Mucosa of descending colon (tissue), 3 donors: ENCODE data around the gene UNC119B. TPM values are rescaled to one million over a fixed set of nuclear protein-coding genes. Genes with fewer than 3 reads are reported as not detected.
A peak's percentile ranks its signal among the peaks of the same experiment; 100 is the strongest.

Experiments used
- ATAC-seq: fragments of 200-7000 bp; cut with Tn5 transposase; one replicate; pipeline ENCODE4 v1.9.1; 2020; ENCODE audit warnings: mild to moderate bottlenecking, moderate library complexity
- DNase-seq, 3 donors: peaks; one replicate each; pipeline ENCODE4 v3.0.0-alpha.2; 2020
- H3K36me3 ChIP-seq: fragments of 200-600 bp; one replicate; pipeline ENCODE4 v1.8.0; 2021; ENCODE audit warnings: low read depth, mild to moderate bottlenecking
- H3K4me1 ChIP-seq: fragments of 200-600 bp; one replicate; pipeline ENCODE4 v1.8.0; 2021; ENCODE audit warnings: low read depth, mild to moderate bottlenecking
- H3K4me3 ChIP-seq: fragments of 200-600 bp; one replicate; pipeline ENCODE4 v1.8.0; 2021; ENCODE audit warnings: mild to moderate bottlenecking
- H3K9me3 ChIP-seq: fragments of 200-600 bp; one replicate; pipeline ENCODE4 v1.8.0; 2021; ENCODE audit warnings: mild to moderate bottlenecking
- intact Hi-C, 2 donors: fragments of 100-400 bp; cut with DNase I in 1 of 2; cut with micrococcal nuclease in 1 of 2; formaldehyde crosslinking; loops; one replicate each; pipeline versions ENCODE4 v1.11.0 to v1.11.1; 2022; cut with DNase I, micrococcal nuclease
- total RNA-seq, 3 donors: library from RNA; stranded (reverse); fragmentation: NEBNext Ultra II Directional in 2 of 3; extraction: Animal tissue kit (Norgen Biotek cat#: 25700) in 2 of 3; gene quantifications; one replicate each; pipeline versions ENCODE4 v1.2.1 to v1.2.4, GENCODE V29; 2021 to 2023
- TF ChIP-seq, protein P1 (sequence below): fragments of 200-600 bp; IDR thresholded peaks from one replicate; pipeline ENCODE4 v1.8.0; 2022; ENCODE audit warnings: antibody characterized with exemption, mild to moderate bottlenecking
- donor health status: DM: no; HTN: no; CAD: no; lungs with moderate emphysema.
- donor health status: DM: no; HTN: no; CAD: no.
- donor health status: DM: no; HTN: yes; CAD: no.

The UNC119B gene
- total RNA-seq, 3 donors from 2014 or later, result 20.5 to 26.7 (median 23.3) TPM

DNA sequence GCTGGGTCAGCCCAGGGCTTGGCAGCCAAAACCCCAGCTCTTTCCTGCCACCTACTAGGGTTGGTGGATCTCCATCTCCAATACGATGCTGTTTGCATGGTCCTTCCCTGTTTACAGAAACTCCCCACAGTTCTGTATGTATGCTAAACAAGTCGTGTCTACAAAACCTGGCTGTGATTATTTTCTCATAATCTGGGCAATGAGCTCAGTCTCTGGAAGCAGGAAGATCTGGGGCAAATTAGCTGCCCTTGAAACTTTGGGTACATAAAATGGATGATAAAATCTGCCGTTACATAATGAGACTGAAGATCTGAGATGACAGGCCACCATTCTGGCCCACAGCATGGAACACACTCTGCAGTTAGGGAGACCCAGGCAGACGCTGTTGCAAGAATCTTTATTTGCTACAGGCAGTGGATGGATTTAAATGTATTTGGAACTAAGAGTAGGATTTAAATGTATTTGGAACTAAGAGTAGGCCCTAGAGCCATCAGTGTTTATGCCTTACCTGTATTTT, 47.0 kb downstream of the UNC119B start:
- Histone ChIP-seq H3K9me3 (peaks cover 4% of the 10 kb centered on the region), H3K4me1 (peaks cover 19% of the 10 kb centered on the region), H3K4me3 (no peak overlapping the region), H3K36me3 (no peaks in the 10 kb centered on the region)
- intact Hi-C loops, result no loop called here
- DNase-seq, result no peak
- TF ChIP-seq, protein P1, sequence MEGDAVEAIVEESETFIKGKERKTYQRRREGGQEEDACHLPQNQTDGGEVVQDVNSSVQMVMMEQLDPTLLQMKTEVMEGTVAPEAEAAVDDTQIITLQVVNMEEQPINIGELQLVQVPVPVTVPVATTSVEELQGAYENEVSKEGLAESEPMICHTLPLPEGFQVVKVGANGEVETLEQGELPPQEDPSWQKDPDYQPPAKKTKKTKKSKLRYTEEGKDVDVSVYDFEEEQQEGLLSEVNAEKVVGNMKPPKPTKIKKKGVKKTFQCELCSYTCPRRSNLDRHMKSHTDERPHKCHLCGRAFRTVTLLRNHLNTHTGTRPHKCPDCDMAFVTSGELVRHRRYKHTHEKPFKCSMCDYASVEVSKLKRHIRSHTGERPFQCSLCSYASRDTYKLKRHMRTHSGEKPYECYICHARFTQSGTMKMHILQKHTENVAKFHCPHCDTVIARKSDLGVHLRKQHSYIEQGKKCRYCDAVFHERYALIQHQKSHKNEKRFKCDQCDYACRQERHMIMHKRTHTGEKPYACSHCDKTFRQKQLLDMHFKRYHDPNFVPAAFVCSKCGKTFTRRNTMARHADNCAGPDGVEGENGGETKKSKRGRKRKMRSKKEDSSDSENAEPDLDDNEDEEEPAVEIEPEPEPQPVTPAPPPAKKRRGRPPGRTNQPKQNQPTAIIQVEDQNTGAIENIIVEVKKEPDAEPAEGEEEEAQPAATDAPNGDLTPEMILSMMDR, result no peak
- ATAC-seq, result peak; percentile 46

DNA sequence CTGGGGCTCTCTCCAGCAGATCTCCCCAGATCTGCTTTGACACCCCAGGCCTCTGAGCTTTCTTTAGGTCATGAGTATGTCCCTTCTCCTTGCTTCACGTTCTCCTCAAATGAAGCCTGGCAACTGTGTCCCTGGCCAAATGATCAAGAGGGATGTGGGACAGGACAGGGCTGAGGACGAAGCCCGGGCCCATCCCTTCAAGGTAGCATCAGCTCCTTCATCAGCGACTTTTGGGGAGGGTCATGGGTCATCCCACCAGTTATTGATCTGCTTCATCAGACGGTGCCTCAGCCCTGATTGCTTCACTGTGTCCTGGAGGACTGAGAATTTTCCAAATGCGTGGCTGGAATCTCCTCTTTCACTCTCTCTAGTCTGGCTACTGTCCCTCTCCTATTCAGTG, 47.7 kb downstream of the UNC119B start:
- H3K36me3 ChIP-seq, result no peaks in the 10 kb centered on the region
- no peak overlapping the region for H3K4me3 ChIP-seq
- ATAC-seq, result no peak
- H3K9me3 ChIP-seq, result peaks cover 4% of the 10 kb centered on the region
- intact Hi-C loops, result no loop called here
- TF ChIP-seq, protein P1, result no peak
- no peak for DNase-seq
- peaks cover 19% of the 10 kb centered on the region for H3K4me1 ChIP-seq

DNA sequence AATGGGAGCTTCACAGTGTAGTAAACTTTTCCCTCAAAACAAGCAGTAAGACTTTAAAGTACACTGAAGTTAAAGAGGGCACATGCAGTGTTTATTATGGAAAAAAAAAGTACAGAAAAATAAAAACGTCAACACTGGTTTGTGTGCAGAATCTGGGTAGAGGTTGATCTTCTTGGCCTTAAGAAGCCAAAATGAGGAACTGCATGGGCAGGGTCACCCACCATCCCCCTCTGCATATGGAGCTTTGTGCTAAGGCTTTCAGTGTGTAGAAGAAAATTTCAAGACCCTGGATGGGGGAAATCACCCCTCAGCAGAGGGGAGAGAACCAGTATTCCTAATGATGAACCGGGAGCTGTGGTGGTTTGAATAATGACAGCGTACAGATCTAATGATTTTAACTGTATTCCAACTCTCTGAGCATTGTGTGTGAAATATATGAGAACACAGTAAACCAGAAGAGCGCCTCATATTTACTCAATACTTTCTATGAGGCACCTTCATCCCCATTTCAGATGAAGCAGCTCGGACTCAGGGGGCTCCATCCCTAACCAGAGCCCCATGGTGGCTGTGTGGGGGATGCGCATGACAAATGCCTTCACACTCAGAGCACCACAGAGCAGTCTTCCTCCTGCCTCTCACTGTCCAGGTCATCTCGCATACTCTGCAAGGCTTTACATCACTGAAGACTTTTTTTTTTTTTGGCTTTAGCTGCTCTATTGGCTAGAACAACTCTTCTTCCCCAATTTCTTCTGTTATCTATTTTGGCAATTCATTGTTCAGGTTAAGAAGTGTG, 48.7 kb downstream of the UNC119B start:
- DNase-seq, result no peak
- intact Hi-C loops, result no loop called here
- TF ChIP-seq, protein P1, result no peak
- H3K9me3 ChIP-seq, result peaks cover 4% of the 10 kb centered on the region
- peaks cover 19% of the 10 kb centered on the region for H3K4me1 ChIP-seq
- no peak overlapping the region for H3K4me3 ChIP-seq
- H3K36me3 ChIP-seq, result no peaks in the 10 kb centered on the region
- ATAC-seq, result no peak

DNA sequence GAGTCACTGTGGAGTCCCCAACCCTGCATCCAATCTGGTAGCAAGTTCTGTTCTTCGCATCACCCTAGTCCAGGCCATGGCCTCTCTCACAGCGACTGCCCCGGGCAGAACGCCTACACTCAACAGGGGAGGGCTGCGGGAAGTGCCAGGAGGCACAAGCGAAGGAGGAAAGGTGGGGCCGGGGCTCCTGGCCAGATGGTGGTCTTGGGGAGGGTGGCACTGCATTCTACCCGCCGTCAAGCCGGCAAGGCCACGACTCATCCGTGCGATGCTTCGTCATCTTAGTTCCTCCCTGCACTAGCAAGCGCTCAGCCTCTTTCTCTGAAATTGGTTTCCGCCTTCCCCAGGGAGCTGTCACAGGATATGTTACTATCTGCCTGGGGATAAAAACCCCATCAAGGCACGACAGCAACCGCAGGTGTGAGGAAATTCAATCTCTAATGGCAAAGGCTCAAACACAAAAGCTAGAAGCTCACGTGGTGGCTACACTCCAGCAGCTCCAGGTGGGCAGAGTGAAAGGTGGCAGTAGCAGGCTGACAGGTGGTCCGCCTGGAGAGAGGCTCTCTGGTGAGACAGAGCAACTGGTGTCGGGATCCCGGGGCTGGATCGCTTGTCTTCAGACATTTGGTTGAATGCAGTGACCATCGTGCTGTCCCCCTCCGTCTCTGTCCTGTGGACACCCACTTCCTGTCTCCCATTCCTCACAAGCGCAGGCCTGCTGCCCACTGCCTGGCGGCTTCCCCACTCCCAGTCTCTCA, 49.5 kb downstream of the UNC119B start:
- Histone ChIP-seq H3K9me3 (peaks cover 2% of the 10 kb centered on the region), H3K4me3 (no peak overlapping the region), H3K4me1 (peaks cover 19% of the 10 kb centered on the region), H3K36me3 (no peaks in the 10 kb centered on the region)
- DNase-seq (no peak), ATAC-seq (no peak)
- TF ChIP-seq, protein P1, result no peak
- intact Hi-C loops, result no loop called here

DNA sequence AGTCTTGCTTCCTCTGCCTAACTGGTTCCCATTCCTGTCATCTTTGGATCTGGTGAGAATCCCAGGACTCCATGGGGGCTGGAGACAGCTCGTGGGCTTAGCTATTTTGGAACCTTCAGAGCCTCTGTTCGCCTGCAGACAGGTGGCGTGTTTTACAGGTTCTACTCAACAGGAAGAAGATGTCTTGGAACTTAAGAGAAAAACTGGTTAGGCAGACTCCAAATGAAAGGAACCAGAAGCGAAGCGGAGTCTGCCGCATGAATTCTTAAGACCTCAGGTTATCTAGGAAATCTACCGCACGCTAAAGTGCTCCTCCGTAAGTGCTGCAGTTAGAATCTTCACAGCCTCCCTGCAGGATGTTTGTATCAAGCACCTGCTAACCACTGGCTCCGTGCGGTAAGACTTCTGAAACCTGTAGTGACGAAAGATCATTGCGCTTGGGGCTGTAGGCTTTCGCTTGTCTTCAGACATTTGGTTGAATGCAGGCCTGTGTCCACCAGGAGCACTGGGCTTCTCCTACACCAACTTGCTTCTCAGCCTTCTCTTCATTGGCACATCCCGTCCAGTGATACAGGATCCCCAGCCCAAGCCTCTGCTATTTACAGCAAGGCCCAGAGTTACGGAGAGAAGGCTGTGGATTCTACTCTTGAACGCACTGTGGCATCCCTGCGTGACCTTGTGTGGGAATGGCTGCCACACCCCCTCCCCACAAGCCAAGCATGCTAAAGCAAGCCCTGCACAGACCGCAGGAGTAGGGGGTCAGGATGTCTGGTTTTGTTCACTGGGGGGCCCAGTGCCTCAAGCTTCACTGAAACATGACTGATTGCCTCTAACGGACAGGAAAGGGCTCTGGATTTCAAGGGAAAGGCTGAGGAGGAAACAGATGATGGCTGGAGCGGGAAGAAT, 50.3 kb downstream of the UNC119B start:
- Histone ChIP-seq H3K9me3 (no peaks in the 10 kb centered on the region), H3K4me1 (peaks cover 25% of the 10 kb centered on the region), H3K4me3 (no peak overlapping the region), H3K36me3 (no peaks in the 10 kb centered on the region)
- ATAC-seq (no peak), DNase-seq (no peak)
- TF ChIP-seq, protein P1, result no peak
- intact Hi-C loops, result no loop called here
